Measurements from ENCODE around the gene PCP4L1.
"Not testable (repeated sequence)": the region's sequence is repeated elsewhere in the genome, so short reads cannot be mapped to it uniquely, and the experiment has no call there.

PCP4L1 gene

DNA sequence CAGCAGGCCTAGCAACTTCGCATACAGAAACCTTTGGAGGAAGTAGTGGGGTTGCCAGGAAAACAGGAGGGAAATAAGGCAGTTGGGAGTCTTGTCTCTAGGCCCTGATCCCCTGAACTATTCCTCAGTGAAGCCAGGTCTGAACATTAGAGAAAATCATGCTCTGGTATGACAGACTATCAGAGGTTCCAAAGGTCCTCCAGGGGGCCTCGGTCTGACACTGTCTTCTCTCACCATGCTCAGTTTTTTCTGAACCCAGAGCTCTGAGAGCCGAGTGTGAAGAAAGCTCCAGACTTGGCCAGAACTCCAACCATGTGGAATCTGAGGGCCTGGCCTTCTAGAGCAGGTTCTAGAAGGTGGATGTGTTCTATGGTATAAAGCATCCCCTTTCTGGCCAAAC lies 28.6 kb upstream of the PCP4L1 start:
- FAIRE-seq, result no peak

GRCh38 chr1:161230762-161231161 lies 27.8 kb upstream of the PCP4L1 start:
- no peak for FAIRE-seq

- FAIRE-seq, result no peak
Observed at GRCh38 chr1:161233102-161233501, 25.4 kb upstream of the PCP4L1 start.

DNA sequence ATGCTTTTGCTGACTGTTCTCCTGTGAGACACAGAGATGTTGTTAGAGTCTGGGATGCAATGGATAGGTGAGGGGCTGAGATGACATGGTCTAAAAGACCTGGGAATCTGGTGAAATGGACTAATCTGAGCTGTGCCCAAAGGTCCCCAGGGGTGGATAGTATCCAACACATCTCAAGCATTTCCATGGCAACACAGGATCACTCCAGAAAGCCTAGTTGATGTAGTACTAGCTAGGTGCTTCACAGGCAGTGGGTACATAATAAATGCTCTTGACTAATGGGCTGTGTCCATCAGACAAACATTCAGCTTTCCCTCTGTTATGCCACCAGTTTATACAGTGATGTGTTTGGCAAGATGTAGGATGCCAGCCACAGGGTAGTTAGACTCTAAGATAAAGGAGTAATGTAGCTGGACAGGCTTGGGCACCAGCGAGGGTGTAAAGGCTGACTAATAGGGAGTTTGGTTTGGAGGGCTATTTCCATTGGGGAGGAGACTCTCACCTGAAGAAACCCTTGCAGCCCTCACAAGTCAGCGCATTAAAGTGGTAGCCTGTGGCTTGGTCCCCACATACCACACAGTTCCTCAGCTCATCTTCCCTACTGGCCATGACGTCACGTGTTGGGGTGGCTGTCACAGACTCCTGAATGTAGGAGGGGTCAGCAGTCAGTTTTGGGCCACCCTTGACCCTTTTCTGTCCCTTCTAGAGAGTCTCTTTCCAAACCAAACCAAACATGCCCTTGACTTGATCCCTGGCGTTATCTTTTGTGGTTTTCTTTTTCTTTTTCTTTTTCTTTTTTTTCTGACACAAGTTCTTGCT lies 22.4 kb upstream of the PCP4L1 start:
- FAIRE-seq, result no peak

DNA sequence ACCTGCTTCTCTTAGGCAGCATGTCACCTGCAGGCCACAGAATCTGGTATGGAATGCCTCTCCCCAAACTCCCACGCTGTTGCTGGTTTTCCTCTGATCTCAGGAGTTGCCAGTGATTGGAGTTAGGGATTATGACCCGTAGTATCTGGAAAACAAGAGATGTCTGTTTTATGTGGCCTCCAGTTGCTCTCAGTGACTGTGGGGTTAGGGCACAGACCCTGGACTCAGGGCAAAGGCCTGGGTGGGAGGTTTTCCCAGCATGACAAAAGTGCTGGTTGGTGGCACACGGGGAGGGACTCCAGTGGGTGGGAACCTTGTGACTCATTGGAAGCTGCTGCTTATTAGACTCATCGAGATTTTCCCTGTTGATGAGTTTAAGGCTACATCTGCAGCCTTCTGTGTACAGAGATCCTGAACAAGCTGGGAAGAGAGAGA lies 20.5 kb upstream of the PCP4L1 start, which contains the start of gene NR1I3:
Gene NR1I3 (minus strand): TSS at position 165 of the 435 bp plus-strand sequence. CDS start 1,638 bp downstream, outside the sequence.
- FAIRE-seq, result no peak

DNA sequence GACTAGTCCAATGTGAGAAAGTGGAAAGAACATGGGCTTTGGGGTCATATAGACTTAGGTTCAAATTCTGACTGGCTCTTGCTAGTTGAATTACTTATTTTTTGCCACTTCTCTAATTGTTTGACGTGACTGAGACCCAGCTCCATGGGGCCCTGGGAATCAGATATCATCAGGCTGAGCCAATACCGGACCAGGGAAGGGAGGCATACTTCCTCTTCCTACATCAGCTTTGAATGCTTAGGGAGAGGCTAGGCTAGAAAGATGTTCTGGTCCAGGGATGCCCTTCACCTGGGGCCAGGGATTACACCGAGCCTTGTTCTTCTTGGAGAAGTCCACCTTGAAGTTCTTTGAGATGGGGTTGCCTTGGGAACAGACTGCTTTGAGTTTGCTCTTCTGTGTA lies 16.9 kb upstream of the PCP4L1 start:
- FAIRE-seq, result no peak

DNA sequence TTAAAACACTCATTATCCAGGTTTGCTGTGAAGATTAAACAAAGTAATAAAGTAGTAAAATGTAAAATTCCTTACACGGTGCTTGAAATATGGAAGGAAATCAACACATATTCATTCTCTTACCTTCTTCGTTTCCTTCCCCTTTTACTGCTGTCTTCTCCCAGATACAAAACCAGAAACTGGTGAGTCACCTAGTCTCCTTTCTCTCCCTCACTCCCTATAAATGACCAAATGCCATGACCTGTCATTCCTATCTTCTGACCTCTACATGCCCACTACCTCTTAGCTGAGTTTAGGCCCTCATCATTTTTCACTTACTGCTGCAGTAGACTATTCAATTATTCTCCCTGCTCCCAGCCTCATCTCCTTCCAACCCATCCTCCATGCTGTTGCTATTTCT lies 16.2 kb upstream of the PCP4L1 start:
- no peak for FAIRE-seq

GRCh38 chr1:161244888-161245287 lies 13.7 kb upstream of the PCP4L1 start:
- no peak for FAIRE-seq

- not testable (repeated sequence) for FAIRE-seq
Observed at GRCh38 chr1:161250100-161250499, 8.4 kb upstream of the PCP4L1 start.

DNA sequence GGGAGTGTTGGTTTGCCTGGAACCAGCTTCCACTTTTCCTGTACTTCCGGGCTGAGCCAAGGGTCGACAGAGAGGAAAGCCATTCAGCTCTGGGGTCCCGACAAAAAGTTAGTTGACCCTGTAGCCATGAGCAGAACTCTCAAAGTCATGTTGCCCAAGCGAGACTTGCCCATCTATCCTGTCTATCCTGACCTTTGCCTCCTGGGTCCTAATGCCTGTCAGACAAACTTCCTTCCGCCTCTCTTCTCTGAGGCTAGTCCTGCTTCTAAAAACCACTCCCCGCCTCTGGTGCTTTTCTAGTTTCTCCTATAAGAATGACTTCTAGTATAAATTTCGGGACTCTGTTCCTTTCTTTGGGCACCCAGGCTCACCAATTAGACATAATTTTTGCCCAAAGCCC lies 7.7 kb upstream of the PCP4L1 start:
- no peak for FAIRE-seq

DNA sequence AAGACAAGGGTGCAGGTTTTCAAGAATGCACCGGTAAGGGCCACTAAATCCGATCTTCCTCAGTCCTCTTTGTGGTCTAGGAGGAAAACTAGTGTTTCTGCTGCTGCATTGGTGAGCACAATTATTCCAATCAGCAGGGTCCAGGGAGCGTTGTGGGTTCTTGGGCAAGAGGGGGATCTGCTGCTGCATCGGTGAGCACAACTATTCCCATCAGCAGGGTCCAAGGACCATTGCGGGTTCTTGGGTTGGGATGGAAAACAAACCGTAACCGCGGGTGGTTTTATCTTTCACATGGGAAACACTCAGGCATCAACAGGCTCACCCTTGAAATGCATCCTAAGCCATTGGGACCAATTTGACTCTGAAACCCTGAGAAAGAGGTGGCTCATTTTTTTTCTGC lies 7.0 kb upstream of the PCP4L1 start:
- FAIRE-seq, result no peak

GRCh38 chr1:161255302-161255701 lies 3.2 kb upstream of the PCP4L1 start:
- FAIRE-seq, result not testable (repeated sequence)

DNA sequence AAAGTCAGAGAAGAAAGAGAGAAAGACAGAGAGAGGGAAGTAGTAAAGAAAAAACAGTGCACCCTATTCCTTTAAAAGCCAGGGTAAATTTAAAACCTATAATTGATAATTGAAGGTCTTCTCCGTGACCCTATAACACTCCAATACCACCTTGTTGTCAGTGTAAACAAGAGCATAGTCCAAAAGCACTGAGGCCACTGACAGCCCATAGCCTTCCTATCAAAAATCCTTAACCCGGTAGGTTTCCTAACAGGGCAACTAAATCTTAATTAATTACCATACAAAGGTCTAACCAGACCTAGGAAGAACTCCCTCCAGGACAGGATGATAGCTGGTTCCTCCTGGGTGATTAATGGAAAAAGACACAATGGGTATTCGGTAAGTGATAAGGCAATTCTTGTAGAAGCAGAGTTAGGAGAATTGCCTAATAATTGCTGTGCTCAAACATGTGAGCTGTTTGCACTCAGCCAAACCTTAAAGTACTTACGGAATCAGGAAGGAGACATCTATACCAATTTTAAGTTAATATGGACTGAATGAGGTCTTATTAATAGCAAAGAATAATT lies 2.5 kb upstream of the PCP4L1 start:
- FAIRE-seq, result not testable (repeated sequence)

DNA sequence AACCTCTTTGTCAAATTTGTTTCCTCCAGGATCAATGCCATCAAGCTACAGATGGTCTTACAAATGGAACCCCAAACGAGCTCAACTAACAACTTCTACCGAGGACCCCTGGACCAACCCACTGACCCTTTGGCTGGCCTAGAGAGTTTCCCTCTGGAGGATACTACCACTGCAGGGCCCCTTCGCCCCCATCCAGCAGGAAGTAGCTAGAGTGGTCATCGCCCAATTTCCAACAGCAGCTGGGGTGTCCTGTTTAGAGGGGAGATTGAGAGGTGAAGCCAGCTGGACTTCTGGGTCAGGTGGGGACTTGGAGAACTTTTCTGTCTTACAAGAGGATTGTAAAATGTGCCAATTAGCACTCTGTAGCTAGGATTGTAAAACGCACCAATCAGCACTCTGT lies 1.4 kb upstream of the PCP4L1 start:
- not testable (repeated sequence) for FAIRE-seq

DNA sequence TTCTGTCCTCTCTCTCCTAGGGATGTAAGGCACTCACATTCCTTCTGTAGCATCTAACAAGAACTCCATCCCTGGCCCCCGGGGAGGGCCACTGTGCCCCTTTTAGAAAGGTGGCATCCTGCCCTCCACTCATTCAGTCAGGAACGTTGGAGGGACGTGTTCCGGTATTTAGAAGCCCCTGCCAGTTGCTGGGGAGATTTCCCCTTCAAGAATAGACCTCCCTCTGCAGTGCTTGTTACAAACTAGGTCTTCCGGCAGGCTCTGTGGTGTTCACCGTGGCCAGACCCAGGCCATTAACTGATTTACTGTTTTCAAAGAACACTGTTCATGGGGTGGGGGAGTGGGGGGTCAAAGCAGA lies 779 bp downstream of the PCP4L1 start:
- no peak for FAIRE-seq

- no peak for FAIRE-seq
Observed at GRCh38 chr1:161259765-161260164, 1.2 kb downstream of the PCP4L1 start.

DNA sequence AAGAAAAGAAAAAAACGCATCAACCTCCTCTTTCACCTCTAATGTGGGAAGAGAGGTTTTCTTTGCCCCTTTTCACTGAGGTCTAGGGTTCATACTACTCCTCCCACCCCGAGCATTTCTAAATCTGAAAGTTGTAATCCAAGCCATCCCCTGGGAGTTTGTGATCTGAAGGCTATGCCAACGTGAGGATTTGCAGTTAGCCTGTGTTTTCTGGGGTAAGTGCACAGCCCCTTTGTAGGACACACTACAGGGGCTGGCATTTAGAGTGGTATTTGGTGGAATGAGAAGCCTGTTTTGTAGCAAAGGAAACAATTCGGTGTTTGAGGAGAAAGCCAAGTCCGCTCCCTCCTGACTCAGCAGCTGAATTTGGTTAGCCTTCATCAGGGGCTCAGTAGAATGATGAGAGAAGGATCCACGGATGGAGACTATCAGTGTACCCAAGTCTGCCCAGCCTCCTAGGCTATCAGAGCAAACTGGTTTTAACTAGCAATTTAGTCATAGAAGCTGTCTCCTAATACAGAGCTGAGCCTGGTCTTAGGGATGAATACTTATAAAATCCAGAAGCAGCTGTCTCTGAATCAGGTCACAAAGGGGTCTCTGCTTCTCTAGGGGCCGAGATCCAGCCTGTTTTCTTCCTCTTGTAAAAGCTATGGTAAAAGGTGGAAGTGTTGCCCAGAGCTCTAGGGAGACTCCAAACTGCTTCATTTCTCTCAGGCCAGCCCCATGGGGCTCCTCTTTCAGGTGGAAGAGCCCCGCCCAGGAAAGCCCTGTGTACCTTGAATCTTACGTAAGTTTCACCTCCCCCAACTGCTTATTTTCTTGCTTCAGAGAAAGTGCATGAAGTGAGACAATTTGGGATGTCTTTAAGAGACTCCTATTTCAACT lies 2.1 kb downstream of the PCP4L1 start:
- FAIRE-seq, result no peak

DNA sequence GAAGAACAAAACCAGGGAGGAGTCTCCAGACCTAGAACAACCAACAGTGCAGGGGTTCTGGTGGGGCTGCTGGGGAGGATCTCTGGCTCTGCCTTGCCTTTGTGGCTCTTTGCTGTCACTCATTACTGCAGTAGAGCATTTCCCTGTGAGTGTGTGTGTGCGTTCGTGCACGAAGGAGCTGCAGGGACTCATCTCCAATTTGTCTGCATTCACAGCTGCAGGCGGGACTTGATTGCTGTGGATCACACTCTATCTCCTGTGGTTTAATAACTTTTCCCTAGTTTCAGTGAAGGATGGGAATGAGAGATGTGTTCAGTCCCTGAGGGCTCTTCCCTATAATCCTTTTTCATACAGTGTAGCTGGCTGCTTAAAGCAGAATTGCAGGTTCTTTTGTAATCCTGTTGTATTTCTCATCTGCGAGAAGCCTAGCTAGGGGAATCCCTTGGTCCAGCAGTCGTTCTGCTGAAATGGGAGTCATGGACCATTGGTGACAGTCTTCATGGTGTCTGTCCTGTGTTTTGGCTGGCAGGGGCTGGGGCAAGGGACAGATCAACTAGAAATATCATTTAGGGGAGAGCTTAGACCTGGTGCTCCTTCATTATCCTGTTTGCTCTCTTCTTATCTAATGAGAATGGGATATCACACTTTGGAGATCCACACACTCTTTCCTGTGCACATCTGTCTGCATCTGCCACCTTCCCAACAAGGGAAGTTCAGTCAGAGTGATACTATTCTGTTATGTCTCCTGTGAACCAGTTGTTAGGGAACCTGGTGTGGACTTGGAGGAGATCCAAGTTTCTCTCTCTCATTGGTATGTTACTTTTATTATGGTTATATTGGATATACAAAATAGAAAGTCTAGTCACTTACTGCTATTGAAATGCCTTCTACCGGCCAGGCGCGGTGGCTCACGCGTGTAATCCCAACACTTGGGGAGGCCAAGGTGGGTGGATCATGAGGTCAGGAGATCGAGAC lies 3.0 kb downstream of the PCP4L1 start:
- FAIRE-seq, result no peak

GRCh38 chr1:161265305-161265704 lies 6.8 kb downstream of the PCP4L1 start:
- no peak for FAIRE-seq

- no peak for FAIRE-seq
Observed at GRCh38 chr1:161266202-161266601, 7.7 kb downstream of the PCP4L1 start.

GRCh38 chr1:161266836-161267235 lies 8.3 kb downstream of the PCP4L1 start:
- no peak for FAIRE-seq

DNA sequence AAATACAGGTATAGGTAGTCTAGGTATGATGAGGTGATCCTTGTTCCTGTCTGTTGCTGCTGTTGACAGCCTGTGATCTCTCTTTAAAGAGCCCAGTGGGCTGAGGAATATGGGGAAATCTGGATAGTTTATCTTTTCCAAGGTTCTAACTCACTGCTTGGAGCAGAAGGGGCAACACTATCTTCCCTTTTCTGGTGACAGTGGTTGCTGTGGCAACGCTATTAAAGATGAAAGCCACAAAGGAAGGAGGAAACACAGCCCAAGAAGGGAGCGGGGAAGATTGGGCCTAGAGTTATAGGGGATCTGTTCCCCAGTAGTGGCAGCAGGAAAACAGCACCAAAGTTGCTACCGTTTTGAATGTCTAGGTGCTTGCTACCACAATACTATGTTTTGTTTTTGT lies 8.8 kb downstream of the PCP4L1 start:
- FAIRE-seq, result no peak
